Activated T-helper 1 cell treated with anti-CD3 and anti-CD28 coated beads, Interleukin-12 subunit alpha, Interleukin-12 subunit beta, Interleukin-2, Interleukin-4 antibody, amounts not matched to agents 30 ng/mL and 10 ng/mL and 1 ng/mL, durations not matched to agents 14 hours and 24 hours and 36 hours (primary cell): ENCODE measurements around the gene SYNE2. TPM values are rescaled to one million over a fixed set of nuclear protein-coding genes. Genes with fewer than 3 reads are reported as not detected.

Source experiments
- DNase-seq: peaks from one replicate; pipeline ENCODE4 v3.0.0; 2021; ENCODE audit warnings: low spot score
- H3K27ac Mint-ChIP-seq: one replicate; pipeline ENCODE4 v1.8.0; 2021; ENCODE audit warnings: mild to moderate bottlenecking, mixed read lengths
- H3K27me3 Mint-ChIP-seq: one replicate; pipeline ENCODE4 v1.8.0; 2022; ENCODE audit warnings: mild to moderate bottlenecking, moderate library complexity, mixed read lengths; ENCODE audit not compliant: insufficient read depth
- H3K36me3 Mint-ChIP-seq: one replicate; pipeline ENCODE4 v1.8.0; 2021; ENCODE audit warnings: low read depth, mixed read lengths
- H3K4me1 Mint-ChIP-seq: one replicate; pipeline ENCODE4 v1.8.0; 2021; ENCODE audit warnings: low read depth, mixed read lengths
- H3K4me3 Mint-ChIP-seq: one replicate; pipeline ENCODE4 v1.8.0; 2021; ENCODE audit warnings: mild to moderate bottlenecking, moderate library complexity, mixed read lengths
- H3K9me3 Mint-ChIP-seq: one replicate; pipeline ENCODE4 v1.8.0; 2021; ENCODE audit warnings: mixed read lengths
- intact Hi-C: fragments of 100-400 bp; cut with micrococcal nuclease; formaldehyde crosslinking; loops from one replicate; pipeline ENCODE4 v1.15.1; 2024
- total RNA-seq: library from RNA; stranded (reverse); gene quantifications from 2 replicates; pipeline ENCODE4 v1.2.3, GENCODE V29; 2022

SYNE2 gene
- total RNA-seq, 1 donor from 2014 or later = 25.1 TPM

GRCh38 chr14:63878792-63879191 lies 26.0 kb downstream of the SYNE2 start:
- Mint-ChIP-seq H3K36me3 (peaks cover 21% of the 10 kb centered on the region), H3K27ac (no peak overlapping the region), H3K9me3 (no peaks in the 10 kb centered on the region), H3K4me3 (no peak overlapping the region), H3K4me1 (peaks cover 22% of the 10 kb centered on the region), H3K27me3 (no peaks in the 10 kb centered on the region)
- DNase-seq = no peak
- intact Hi-C loops = no loop called here

DNA sequence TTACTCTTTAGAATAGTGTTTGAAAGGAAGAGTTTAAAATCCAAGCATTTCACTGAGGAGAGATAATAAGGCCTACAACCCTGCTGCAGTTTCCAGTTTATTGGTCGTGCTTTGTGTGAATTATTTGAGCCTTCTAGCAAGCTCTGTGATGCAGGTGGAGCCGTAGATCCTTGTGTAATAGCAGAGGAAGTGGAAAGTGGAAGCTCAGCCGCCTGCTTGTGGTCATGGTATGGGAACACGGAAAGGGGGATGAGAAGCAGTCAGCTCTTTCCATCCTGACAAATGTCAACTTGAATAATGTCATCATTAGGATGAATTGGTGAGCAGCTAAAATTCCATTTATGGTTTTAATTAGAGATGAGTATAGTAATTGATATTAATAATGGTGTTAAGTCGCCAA lies 29.1 kb downstream of the SYNE2 start:
- intact Hi-C loops = no loop called here
- Mint-ChIP-seq H3K9me3 (no peaks in the 10 kb centered on the region), H3K27me3 (no peaks in the 10 kb centered on the region), H3K4me1 (peaks cover 24% of the 10 kb centered on the region), H3K36me3 (peaks cover 13% of the 10 kb centered on the region), H3K27ac (no peak overlapping the region), H3K4me3 (no peak overlapping the region)
- no peak for DNase-seq

DNA sequence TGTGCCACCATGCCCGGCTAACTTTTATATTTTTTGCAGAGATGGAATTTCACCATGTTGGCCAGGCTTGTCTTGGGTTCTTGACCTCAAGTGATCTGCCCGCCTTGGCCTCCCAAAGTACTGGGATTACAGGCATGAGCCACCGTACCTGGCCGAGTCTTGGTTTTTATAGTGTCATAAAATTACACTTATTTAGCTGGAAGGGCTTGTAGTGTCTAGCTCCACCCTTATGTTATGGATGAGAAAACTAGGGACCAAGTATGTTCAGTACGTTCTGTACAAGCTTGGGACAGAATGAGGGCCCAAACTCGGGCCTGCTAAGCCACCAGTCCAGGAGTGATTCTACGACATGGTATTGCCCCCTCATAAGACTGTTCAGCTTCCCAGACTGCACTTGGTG lies 35.1 kb downstream of the SYNE2 start:
- no peak for DNase-seq
- no peaks in the 10 kb centered on the region for H3K27me3 Mint-ChIP-seq
- peaks cover 19% of the 10 kb centered on the region for H3K4me1 Mint-ChIP-seq
- no peak overlapping the region for H3K4me3 Mint-ChIP-seq
- intact Hi-C loops = no loop called here
- no peaks in the 10 kb centered on the region for H3K9me3 Mint-ChIP-seq
- H3K36me3 Mint-ChIP-seq = peaks cover 9% of the 10 kb centered on the region
- no peak overlapping the region for H3K27ac Mint-ChIP-seq

DNA sequence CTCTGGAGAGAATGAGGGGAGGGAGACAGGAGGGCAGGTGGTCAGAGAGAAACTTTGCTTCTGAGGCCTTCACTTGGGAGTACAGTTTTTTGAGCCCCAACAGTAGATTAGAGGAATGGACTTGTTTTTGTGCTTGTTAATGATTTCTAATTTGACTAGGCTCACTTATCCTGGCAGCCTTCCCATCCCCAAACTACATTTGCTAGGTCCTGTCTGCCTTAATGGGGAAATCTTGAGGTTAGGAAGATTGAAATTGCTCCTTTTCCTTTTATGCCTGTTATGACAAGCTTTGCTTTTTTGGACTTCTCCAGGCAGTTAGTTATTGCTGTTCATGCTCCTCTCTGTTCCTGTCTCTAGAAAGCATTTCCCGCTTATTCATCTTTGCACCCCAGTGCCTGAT lies 37.7 kb downstream of the SYNE2 start:
- Mint-ChIP-seq H3K36me3 (peaks cover 6% of the 10 kb centered on the region), H3K4me1 (peaks cover 5% of the 10 kb centered on the region), H3K27ac (no peak overlapping the region), H3K4me3 (no peak overlapping the region), H3K27me3 (no peaks in the 10 kb centered on the region), H3K9me3 (no peaks in the 10 kb centered on the region)
- no peak for DNase-seq
- intact Hi-C loops = no loop called here

GRCh38 chr14:63891148-63891975 lies 38.6 kb downstream of the SYNE2 start:
- no peak for DNase-seq
- H3K4me3 Mint-ChIP-seq = no peak overlapping the region
- no peak overlapping the region for H3K27ac Mint-ChIP-seq
- no peaks in the 10 kb centered on the region for H3K27me3 Mint-ChIP-seq
- H3K36me3 Mint-ChIP-seq = peaks cover 4% of the 10 kb centered on the region
- intact Hi-C loops = no loop called here
- no peaks in the 10 kb centered on the region for H3K9me3 Mint-ChIP-seq
- no peaks in the 10 kb centered on the region for H3K4me1 Mint-ChIP-seq

- DNase-seq = no peak
- no peak overlapping the region for H3K27ac Mint-ChIP-seq
- intact Hi-C loops = no loop called here
- H3K9me3 Mint-ChIP-seq = no peaks in the 10 kb centered on the region
- H3K4me1 Mint-ChIP-seq = no peaks in the 10 kb centered on the region
- peaks cover 2% of the 10 kb centered on the region for H3K36me3 Mint-ChIP-seq
- no peak overlapping the region for H3K4me3 Mint-ChIP-seq
- no peaks in the 10 kb centered on the region for H3K27me3 Mint-ChIP-seq
Measured at GRCh38 chr14:63892265-63892664, 39.5 kb downstream of the SYNE2 start.

- Mint-ChIP-seq H3K4me1 (no peaks in the 10 kb centered on the region), H3K9me3 (no peaks in the 10 kb centered on the region), H3K27ac (no peak overlapping the region), H3K4me3 (no peak overlapping the region), H3K36me3 (peaks cover 3% of the 10 kb centered on the region), H3K27me3 (no peaks in the 10 kb centered on the region)
- intact Hi-C loops = no loop called here
- no peak for DNase-seq
Measured at GRCh38 chr14:63893701-63894458, 41.1 kb downstream of the SYNE2 start.

GRCh38 chr14:63895510-63895909 lies 42.7 kb downstream of the SYNE2 start:
- Mint-ChIP-seq H3K27ac (no peak overlapping the region), H3K4me1 (peaks cover 8% of the 10 kb centered on the region), H3K9me3 (peaks cover 6% of the 10 kb centered on the region)

DNA sequence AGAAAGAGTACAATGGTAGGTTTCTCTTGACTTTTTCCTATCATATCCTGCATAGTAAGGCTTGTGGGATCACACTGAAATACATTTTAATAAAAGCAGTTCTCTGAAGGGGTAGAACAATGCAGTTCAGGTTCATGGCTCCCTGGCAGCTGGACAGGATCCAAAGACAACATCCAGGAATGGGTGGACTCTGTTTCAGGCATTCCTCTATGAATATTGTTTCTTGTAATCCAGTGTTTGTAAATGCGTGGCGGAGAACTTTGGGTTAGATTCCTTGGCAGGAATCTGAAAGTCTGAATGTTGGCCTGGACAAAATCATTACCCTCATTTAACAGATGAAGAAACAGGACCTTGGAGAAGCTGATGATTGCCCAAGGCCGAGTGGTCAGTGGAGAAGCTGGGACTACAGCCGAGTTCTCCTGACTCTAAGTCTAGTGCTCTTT lies 43.5 kb downstream of the SYNE2 start:
- no peak for DNase-seq
- intact Hi-C loops = no loop called here
- no peak overlapping the region for H3K4me3 Mint-ChIP-seq
- H3K27me3 Mint-ChIP-seq = no peaks in the 10 kb centered on the region
- peaks cover 16% of the 10 kb centered on the region for H3K4me1 Mint-ChIP-seq
- H3K9me3 Mint-ChIP-seq = peaks cover 6% of the 10 kb centered on the region
- no peak overlapping the region for H3K27ac Mint-ChIP-seq
- H3K36me3 Mint-ChIP-seq = peaks cover 12% of the 10 kb centered on the region

More at GRCh38 chr14:63895510-63895909, 42.7 kb downstream of the SYNE2 start:
- Mint-ChIP-seq H3K4me3 (no peak overlapping the region), H3K36me3 (peaks cover 9% of the 10 kb centered on the region), H3K27me3 (no peaks in the 10 kb centered on the region)
- DNase-seq = no peak
- intact Hi-C loops = no loop called here

GRCh38 chr14:63897721-63898163 lies 44.9 kb downstream of the SYNE2 start:
- Mint-ChIP-seq H3K27me3 (no peaks in the 10 kb centered on the region), H3K4me3 (no peak overlapping the region), H3K36me3 (peaks cover 14% of the 10 kb centered on the region), H3K27ac (no peak overlapping the region), H3K4me1 (peaks cover 21% of the 10 kb centered on the region), H3K9me3 (peaks cover 6% of the 10 kb centered on the region)
- intact Hi-C loops = no loop called here
- DNase-seq = no peak

DNA sequence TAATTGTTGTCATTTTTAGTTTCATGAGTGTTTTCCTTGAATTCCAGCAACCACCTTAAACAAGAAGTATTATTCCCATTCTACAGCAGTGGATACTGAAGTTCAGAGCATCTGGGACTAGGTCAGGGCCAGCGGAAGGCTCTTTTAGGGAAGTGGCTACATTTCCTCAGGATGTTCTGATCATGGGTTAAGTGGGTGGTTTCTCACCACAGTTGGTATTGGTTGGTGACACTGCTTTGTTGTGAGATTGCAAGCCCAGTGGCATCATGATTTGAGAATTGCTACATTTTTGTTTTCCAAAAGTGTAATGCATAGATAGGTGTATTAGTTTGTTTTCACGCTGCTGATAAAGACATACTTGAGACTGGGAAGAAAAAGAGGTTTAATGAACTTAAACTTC lies 47.1 kb downstream of the SYNE2 start:
- Mint-ChIP-seq H3K27me3 (no peaks in the 10 kb centered on the region), H3K36me3 (peaks cover 19% of the 10 kb centered on the region), H3K4me1 (peaks cover 36% of the 10 kb centered on the region), H3K4me3 (peak overlapping the region; percentile 1), H3K27ac (no peak overlapping the region), H3K9me3 (peaks cover 6% of the 10 kb centered on the region)
- intact Hi-C loops = loop anchor here (5.0 kb wide), 1 partner anchor 33 kb away; no protein-coding TSS in a partner anchor
- DNase-seq = no peak

GRCh38 chr14:63901434-63902085 lies 48.8 kb downstream of the SYNE2 start:
- no peak for DNase-seq
- H3K9me3 Mint-ChIP-seq = peaks cover 6% of the 10 kb centered on the region
- H3K27ac Mint-ChIP-seq = peak overlapping the region; percentile 85
- H3K4me1 Mint-ChIP-seq = peaks cover 46% of the 10 kb centered on the region
- peaks cover 19% of the 10 kb centered on the region for H3K36me3 Mint-ChIP-seq
- H3K27me3 Mint-ChIP-seq = peaks cover 2% of the 10 kb centered on the region
- H3K4me3 Mint-ChIP-seq = no peak overlapping the region
- intact Hi-C loops = loop anchor here (5.0 kb wide), 1 partner anchor 34 kb away; no protein-coding TSS in a partner anchor
